HG03045 (cell line): ENCODE results near the gene TOMM22.
"Not testable (repeated sequence)": the region's sequence is repeated elsewhere in the genome, so short reads cannot be mapped to it uniquely, and the experiment has no call there.

Experiments used
- ATAC-seq: cut with Tn5 transposase; IDR thresholded peaks from one replicate; pipeline ENCODE4 v1.9.1; 2021; ENCODE audit warnings: mild to moderate bottlenecking, moderate library complexity; ENCODE audit not compliant: unreplicated experiment

TOMM22 gene

GRCh38 chr22:38681582-38682335 is at the start of gene TOMM22:
TOMM22 (plus strand) TSS chr22:38681957; CDS start chr22:38681979, 22 bp downstream.
- peak; percentile 94 for ATAC-seq

DNA sequence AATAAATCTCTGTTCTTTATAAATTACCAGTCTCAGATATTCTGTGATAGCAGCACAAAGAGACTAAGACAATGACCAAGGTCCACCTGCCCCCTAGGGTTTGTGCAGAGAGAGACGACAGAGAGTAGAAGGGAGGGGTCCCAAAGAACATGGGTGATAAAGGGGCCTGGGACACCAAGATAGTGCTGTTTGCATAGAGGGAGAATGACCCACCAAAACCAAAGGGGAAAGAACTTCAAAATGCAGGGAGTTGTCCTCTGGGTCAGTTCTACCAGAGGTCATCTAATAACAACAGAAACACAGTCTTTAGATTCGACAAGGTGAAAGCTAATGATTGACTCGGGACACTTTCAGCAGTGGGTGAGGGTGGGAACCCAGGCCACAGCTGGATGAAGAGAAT is 49.2 kb upstream of the TOMM22 start:
- no peak for ATAC-seq

- no peak for ATAC-seq
Measured at GRCh38 chr22:38638216-38638615, 43.5 kb upstream of the TOMM22 start.

GRCh38 chr22:38638728-38639127 is 43.0 kb upstream of the TOMM22 start:
- no peak for ATAC-seq

DNA sequence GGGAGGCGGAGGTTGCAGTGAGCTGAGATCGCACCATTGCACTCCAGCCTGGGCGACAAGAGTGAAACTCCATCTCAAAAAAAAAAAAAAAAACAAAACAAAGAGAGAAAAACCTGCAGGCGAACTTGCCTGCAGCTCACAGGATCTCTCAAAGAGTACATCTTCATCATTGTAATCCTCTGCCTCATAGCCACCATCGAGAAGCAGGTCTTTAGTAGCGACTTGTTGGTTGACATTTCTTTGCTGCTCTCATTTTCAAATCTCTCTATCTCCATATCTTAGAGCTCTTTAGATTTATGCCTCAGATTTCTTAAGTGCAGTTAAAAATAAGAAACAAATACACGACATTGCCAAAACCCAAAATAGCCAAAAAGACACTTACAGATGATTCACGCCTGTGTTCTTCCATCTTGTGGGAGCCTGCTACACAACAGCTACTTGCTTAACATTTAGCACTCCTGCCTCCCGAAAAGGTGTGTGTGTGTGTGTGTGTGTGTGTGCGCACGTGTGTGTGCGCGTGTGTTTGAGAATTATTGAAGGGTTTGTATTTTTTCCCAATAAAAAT is 40.2 kb upstream of the TOMM22 start:
- no peak for ATAC-seq

GRCh38 chr22:38644245-38644644 is 37.5 kb upstream of the TOMM22 start:
- ATAC-seq, result not testable (repeated sequence)

GRCh38 chr22:38645430-38645829 is 36.3 kb upstream of the TOMM22 start:
- no peak for ATAC-seq

DNA sequence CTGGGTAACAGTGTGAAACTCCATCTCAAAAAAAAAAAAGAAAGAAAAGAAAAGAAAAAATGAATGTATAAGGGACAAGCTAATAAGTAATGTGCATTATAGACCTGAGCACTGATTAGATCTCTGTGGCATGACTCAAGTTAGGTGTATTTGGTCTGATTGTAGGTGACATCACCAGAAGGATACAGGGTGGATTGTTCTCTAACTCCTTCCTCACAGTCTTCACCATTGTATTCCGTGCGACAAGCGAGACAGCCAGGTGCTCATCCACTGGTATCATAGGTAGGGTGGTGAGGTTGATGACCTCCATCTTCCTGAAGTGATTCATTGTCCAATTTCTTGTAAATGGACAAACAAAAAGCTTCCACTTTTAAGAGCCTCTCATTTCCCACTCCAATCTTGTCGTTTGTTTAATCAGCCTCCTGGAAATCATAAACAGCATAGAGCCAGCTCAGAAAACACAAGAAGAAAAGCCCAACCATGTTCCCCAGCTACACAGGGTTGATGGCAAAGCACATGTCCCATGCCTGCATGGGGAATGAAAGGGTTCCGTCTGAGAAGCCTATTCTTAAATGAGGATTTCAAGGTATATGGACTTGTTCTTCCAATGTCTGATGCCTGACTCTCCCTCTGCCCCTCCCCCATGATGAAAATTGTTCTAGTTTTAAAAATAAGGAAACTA is 31.8 kb upstream of the TOMM22 start:
- ATAC-seq, result no peak

DNA sequence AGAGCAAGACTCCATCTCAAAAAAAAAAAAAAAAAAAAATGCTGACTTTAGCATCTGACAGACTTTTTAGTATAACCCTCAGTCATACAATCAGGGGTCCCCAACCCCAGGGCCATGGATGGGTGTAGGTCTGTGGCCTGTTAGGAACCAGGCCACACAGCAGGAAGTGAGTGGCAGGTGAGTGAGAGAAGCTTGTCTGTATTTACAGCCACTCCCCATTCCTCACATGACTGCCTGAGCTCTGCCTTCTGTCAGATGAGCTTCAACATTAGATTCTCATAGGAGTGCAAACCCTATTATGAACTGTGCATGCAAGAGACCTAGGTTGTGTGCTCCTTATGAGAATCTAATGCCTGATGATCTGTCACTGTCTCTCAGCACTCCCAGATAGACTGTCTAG is 28.9 kb upstream of the TOMM22 start:
- no peak for ATAC-seq

GRCh38 chr22:38653741-38654140 is 28.0 kb upstream of the TOMM22 start:
- ATAC-seq, result no peak

DNA sequence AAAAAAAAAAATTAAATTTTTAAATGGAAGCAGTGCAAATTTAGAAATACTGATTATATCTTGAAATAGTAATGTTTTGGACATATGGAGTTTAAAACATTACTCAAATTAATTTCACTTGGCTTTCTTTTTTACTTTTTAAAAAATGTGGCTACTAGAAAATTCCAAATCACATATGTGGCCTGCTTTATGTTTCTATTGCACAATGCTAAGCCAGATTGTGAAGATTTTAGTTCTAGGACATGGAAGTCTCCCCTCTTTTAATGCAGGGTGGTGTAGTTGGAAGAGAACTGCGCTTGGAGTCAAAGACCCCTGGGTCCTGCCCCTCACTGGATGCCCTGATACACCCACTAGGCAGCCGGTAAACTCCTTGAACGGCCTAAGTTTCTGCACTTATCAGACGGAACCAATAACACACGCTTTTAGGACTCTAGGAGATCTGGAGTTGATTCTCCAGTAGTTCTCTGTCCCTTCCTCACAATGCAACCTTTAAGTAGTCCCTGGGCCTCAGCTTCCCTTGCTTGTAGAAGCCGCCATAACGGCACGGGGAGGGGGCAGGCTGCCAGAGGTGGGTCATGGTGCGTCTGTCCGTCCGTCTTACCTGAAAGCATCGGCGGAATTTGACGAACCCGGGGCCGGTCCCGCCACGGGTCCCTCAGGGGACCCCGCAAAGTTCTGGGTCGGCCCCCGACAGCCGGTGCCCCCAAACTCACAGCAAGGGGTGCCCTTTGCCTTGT is 26.1 kb upstream of the TOMM22 start:
- ATAC-seq, result no peak

GRCh38 chr22:38656256-38657044 is 25.3 kb upstream of the TOMM22 start, which contains the start of the genes CBY1 and FAM227A:
CBY1 (plus strand) TSS chr22:38656638; CDS start chr22:38668055, 11,417 bp downstream.
FAM227A (minus strand) TSS chr22:38656392; CDS start chr22:38650168, 6,224 bp downstream.
- ATAC-seq, result peak; percentile 71

- no peak for ATAC-seq
Measured at GRCh38 chr22:38657045-38657909, 24.5 kb upstream of the TOMM22 start.

GRCh38 chr22:38674888-38675287 is 6.9 kb upstream of the TOMM22 start:
- ATAC-seq, result no peak

GRCh38 chr22:38675833-38676232 is 5.9 kb upstream of the TOMM22 start:
- ATAC-seq, result no peak

DNA sequence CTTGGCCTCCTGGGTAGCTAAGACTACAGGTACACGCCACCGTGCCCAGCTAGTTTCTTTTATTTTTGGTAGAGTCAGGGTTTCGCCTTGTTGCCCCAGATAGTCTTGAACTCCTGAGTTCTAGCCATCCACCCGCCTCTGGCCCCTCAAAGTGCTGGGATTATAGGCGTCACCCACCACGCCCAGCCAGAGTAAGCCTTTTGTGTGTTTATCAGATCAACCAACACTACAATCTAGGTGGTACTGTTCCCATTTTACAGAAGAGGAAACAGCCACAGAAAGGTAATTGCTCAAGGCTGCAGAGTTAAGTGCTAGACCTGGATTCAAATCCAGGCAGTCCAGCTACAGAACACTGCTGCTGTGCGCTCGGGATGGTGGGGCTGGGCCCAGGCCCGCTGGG is 3.1 kb downstream of the TOMM22 start:
- ATAC-seq, result no peak

DNA sequence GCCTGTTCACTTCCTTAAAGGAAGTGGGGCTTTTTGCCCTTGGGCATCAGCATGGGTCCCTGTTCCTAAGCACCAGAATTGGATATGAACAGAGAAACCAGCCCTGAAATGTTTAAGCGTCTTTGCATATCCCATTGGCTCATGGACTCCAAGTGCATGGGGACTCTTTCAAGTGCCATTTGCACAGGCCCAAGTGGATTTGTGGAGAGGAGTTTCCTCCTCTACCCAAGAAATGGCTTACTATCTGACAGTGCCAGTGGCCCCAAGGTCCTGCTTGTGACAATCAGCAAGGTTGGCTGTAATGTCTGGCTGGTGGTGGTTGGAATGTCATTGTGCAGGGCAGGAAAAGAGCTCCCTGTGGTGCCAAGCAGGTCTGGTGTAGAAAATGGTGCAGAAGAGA is 4.0 kb downstream of the TOMM22 start:
- no peak for ATAC-seq

GRCh38 chr22:38689651-38690050 is 7.9 kb downstream of the TOMM22 start:
- ATAC-seq, result no peak

DNA sequence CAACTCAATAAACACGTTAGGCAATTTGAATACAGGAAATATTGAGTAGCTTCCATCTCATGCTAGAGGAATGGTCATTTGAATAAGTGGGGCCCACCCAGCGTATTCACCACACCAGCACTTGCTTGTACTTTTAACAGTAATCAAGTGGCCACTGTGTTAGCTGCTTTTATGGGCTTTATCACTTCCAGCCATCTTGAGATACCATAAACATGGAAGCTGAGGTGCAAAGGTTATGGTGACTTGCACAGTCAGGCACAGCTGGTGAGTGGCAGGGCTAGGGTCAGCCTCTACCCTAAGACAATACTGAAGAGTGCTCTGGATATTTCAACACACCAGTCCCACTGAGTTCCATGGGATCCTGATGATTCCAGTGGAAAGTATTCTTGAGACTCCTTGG is 12.3 kb downstream of the TOMM22 start:
- ATAC-seq, result no peak
